Activated naive CD8-positive, alpha-beta T cell treated with anti-CD3 and anti-CD28 coated beads for 36 hours (primary cell): ENCODE measurements around the gene ZAP70. TPM values are rescaled to one million over a fixed set of nuclear protein-coding genes. Genes with fewer than 3 reads are reported as not detected.

Experiments
- DNase-seq: peaks from one replicate; pipeline ENCODE4 v3.0.0; 2021
- H3K27ac Mint-ChIP-seq: one replicate; pipeline ENCODE4 v1.8.0; 2022; ENCODE audit warnings: mild to moderate bottlenecking, moderate library complexity, mixed read lengths
- H3K27me3 Mint-ChIP-seq: one replicate; pipeline ENCODE4 v1.8.0; 2022; ENCODE audit warnings: mild to moderate bottlenecking, mixed read lengths
- H3K36me3 Mint-ChIP-seq: one replicate; pipeline ENCODE4 v1.8.0; 2021; ENCODE audit warnings: mild to moderate bottlenecking, mixed read lengths
- H3K4me1 Mint-ChIP-seq: one replicate; pipeline ENCODE4 v1.8.0; 2021; ENCODE audit warnings: mixed read lengths
- H3K4me3 Mint-ChIP-seq: one replicate; pipeline ENCODE4 v1.8.0; 2022; ENCODE audit warnings: mild to moderate bottlenecking, moderate library complexity, mixed read lengths
- H3K9me3 Mint-ChIP-seq: one replicate; pipeline ENCODE4 v1.8.0; 2022; ENCODE audit warnings: mixed read lengths
- total RNA-seq, 2 experiments: library from RNA; stranded (reverse); gene quantifications; one replicate each; pipeline ENCODE4 v1.2.3, GENCODE V29; 2021

The ZAP70 gene
- total RNA-seq, 2 experiments from 2014 or later: 198 to 204 TPM

DNA sequence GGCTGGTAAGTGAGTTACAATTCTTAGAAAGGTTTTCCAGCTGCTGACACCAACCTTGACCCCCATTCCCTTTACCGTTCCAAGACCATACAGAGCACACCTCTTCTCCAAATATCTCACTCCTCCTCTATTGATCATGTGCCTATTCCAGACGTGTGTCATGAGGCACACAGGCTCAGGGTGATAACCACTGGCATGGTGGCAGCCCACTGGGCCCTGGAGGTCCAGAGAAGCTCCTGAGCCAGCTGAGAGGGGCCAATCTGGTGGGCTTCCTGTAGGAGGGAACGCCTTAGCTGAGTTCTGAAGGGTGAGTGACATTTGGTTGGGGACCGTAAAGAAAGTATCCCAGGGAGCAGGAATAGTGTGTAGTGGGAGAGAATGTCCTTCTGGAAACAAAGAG, 28.3 kb downstream of the ZAP70 start:
- no peak overlapping the region for H3K4me3 Mint-ChIP-seq
- DNase-seq: no peak
- H3K9me3 Mint-ChIP-seq: no peaks in the 10 kb centered on the region
- H3K4me1 Mint-ChIP-seq: peaks cover 50% of the 10 kb centered on the region
- H3K36me3 Mint-ChIP-seq: peaks cover 47% of the 10 kb centered on the region
- H3K27me3 Mint-ChIP-seq: no peaks in the 10 kb centered on the region
- H3K27ac Mint-ChIP-seq: peak overlapping the region; percentile 88

DNA sequence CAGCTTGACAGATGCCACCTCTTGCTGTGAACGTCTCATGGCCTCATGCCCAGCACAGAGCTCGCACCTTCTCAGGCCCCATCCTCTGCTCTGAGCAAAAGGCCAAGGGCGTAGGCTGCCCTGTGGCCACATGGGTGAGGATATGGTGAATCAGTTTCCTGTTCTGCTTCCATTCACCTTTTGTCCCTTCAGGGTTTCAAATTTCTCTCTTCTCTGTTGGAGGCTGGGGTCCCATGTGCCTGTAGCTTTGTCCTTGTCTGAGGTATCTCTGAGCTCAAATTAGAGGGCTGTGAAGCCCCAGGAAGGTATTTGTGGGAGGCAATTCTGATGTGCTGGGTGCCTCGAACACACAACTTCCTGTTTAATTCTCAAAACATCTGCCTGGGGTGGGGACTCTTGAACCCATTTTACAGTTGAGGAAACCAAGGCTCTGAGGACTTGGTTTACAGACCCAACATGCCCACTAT, 29.0 kb downstream of the ZAP70 start:
- peak; percentile 50 for DNase-seq
- Mint-ChIP-seq H3K9me3 (no peaks in the 10 kb centered on the region), H3K36me3 (peaks cover 45% of the 10 kb centered on the region), H3K27ac (peak overlapping the region; percentile 88), H3K27me3 (no peaks in the 10 kb centered on the region), H3K4me3 (no peak overlapping the region), H3K4me1 (peaks cover 54% of the 10 kb centered on the region)

DNA sequence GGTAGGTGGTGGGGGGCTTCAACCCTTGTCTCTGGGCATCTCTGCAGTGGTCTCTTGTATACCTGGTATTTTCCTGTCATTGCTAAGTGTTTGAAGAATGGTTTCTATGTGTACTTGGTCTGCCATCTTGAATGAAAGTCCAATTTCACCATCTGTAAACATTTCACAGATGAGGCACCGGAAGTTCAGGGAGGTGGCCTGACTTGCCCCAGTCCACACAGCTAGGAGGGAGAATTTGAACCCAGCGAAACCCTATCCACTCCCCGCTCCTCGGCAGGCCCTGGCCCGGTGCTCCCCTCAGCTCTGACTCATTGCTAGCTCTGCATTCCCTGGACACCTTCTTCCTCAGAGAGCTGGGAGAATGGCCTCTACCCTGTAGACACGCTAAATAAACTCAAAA, 30.5 kb downstream of the ZAP70 start:
- H3K9me3 Mint-ChIP-seq: no peaks in the 10 kb centered on the region
- peak overlapping the region; percentile 15 for H3K27ac Mint-ChIP-seq
- peaks cover 34% of the 10 kb centered on the region for H3K36me3 Mint-ChIP-seq
- H3K27me3 Mint-ChIP-seq: no peaks in the 10 kb centered on the region
- H3K4me3 Mint-ChIP-seq: no peak overlapping the region
- H3K4me1 Mint-ChIP-seq: peaks cover 58% of the 10 kb centered on the region
- no peak for DNase-seq

DNA sequence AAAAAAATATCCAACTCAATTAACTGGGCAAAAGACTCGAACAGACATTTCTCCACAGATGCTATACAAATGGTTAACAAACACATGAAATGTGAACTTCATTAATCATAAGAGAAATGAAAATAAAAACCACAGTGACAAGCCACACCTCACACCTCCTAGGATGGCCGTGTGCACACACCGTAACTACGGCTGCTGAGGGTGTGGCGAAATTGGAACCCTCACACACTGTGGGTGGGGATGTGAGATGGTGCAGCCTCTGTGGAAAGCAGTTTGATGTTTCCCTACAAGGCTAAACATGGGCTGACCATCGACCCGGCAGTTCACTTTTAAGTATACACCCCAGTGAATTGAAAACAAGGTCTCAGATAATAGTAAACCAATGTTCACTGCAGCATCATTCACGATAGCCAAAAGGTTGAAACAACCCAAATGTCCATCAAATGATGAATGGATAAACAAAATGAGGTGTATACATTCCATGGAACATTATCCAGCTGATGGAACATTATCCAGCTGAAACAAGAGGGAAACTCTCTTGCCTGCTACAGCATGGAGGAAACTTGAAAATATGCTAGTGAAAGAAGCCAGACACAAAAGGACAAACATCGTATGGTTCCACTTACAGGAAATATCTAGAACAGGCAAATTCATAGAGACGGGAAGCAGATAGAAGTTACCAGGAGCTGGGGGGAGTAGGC, 32.2 kb downstream of the ZAP70 start:
- H3K27me3 Mint-ChIP-seq: no peaks in the 10 kb centered on the region

DNA sequence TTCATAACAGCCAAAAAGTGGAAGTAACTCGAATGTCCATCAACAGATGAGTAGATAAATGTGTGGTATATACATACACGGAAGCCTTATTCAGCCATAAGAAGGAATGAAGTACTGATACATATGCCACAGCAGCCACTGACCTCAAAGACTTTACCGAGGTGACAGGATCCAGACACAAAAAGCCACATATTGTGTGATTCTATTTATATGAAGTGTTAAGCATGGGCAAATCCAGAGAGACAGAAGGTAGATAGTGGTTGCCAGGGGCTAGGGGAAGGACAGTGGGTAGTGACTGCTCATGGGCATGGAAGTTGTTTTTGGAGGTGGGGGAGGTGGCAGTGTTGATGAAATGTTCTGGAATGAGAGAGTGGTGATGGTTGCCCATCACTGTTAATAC, 33.9 kb downstream of the ZAP70 start:
- Mint-ChIP-seq H3K9me3 (no peaks in the 10 kb centered on the region), H3K36me3 (peaks cover 16% of the 10 kb centered on the region), H3K4me1 (peaks cover 44% of the 10 kb centered on the region), H3K27ac (no peak overlapping the region), H3K4me3 (no peak overlapping the region), H3K27me3 (no peaks in the 10 kb centered on the region)
- DNase-seq: no peak

More for the DNA sequence above, 32.2 kb downstream of the ZAP70 start:
- peaks cover 57% of the 10 kb centered on the region for H3K4me1 Mint-ChIP-seq
- no peak overlapping the region for H3K4me3 Mint-ChIP-seq
- peak overlapping the region; percentile 17 for H3K27ac Mint-ChIP-seq
- H3K36me3 Mint-ChIP-seq: peaks cover 30% of the 10 kb centered on the region
- peak; percentile 65 for DNase-seq
- H3K9me3 Mint-ChIP-seq: no peaks in the 10 kb centered on the region

DNA sequence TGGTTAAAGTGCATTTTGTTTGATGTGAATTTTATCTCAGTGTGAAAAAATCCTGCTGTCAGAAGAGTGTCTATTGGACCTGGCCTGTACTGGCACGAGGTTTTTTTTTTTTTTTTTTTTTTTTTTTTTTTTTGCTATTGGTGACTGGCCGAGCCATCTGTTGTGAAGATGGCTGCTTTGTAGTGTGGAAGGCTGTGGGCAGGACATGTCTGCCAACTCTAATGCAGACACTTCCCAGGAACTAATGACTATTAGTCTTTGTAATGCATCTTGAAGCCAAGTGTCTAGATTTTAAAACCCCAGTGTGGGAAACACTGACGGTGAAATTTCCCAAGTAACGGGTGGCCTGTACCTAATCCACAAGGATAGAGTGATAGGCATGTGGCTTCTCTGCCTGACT, 34.3 kb downstream of the ZAP70 start:
- Mint-ChIP-seq H3K4me3 (no peak overlapping the region), H3K27me3 (no peaks in the 10 kb centered on the region), H3K9me3 (no peaks in the 10 kb centered on the region), H3K36me3 (peaks cover 13% of the 10 kb centered on the region), H3K4me1 (peaks cover 40% of the 10 kb centered on the region), H3K27ac (no peak overlapping the region)
- DNase-seq: no peak

DNA sequence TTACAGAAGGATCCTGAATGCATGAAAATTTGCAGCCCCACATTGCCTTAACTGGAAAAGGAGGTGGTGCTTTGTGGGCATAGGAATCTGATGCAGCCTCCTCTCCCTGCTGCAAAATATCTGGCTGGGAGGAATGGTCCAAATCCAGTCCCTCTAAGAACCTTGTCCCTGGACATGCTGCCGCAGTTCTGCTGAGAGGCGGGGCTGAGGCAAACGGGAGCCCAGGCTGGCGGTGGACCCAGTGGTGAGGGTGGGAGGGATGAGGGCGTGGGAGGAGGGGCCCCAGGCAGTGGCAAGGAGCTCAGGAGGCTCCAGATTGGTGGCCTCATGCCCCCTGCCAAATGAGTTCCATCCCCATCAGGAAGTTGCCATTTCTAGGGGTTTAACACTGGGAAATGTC, 36.2 kb downstream of the ZAP70 start:
- Mint-ChIP-seq H3K27ac (no peak overlapping the region), H3K27me3 (no peaks in the 10 kb centered on the region)

DNA sequence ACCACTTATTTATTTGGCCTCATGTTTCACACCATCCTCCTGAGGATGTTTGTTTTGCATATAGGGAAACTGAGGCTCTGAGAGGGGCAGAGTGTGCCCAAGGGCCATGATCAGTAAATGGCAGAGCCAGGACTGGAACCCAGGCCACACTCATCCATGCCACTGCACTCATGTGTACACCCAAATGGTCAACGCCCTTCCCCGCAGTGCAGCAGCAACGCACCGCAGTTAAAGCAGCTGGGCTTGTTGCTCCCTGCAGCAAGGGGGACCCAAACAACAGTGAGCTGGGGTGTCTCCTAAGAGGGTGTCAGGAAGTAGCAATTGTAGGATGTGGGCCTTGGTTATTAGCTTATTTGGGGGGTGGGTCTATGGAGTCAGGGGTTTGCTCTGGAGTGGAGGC, 36.6 kb downstream of the ZAP70 start:
- no peak overlapping the region for H3K27ac Mint-ChIP-seq
- H3K4me1 Mint-ChIP-seq: peaks cover 26% of the 10 kb centered on the region
- no peaks in the 10 kb centered on the region for H3K27me3 Mint-ChIP-seq
- H3K9me3 Mint-ChIP-seq: no peaks in the 10 kb centered on the region
- peaks cover 1% of the 10 kb centered on the region for H3K36me3 Mint-ChIP-seq
- no peak overlapping the region for H3K4me3 Mint-ChIP-seq
- DNase-seq: no peak

More for the DNA sequence above, 36.2 kb downstream of the ZAP70 start:
- Mint-ChIP-seq H3K36me3 (peaks cover 1% of the 10 kb centered on the region), H3K4me1 (peaks cover 28% of the 10 kb centered on the region), H3K4me3 (no peak overlapping the region), H3K9me3 (no peaks in the 10 kb centered on the region)
- no peak for DNase-seq

DNA sequence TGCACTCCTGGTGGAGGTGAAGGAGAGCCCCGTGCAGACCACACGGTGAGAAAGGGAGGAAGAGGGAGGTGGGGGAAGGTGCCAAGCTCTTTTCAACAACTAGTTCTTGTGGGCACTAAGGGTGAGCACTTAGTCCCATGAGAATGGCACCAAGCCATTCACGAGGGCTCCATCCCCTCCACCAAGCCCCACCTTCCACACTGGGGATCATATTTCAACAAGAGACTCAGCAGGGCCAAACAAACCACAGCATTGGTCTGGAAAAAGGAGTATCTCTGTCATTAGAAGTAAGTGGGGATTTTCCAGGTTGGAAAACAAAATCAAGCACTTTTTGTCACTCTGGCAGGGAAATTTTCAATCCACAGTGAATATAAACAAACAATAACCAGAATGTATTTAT, 38.4 kb downstream of the ZAP70 start:
- Mint-ChIP-seq H3K27me3 (no peaks in the 10 kb centered on the region), H3K27ac (no peak overlapping the region), H3K9me3 (no peaks in the 10 kb centered on the region), H3K36me3 (peaks cover under 1% of the 10 kb centered on the region), H3K4me1 (peaks cover 12% of the 10 kb centered on the region), H3K4me3 (no peak overlapping the region)
- DNase-seq: no peak

DNA sequence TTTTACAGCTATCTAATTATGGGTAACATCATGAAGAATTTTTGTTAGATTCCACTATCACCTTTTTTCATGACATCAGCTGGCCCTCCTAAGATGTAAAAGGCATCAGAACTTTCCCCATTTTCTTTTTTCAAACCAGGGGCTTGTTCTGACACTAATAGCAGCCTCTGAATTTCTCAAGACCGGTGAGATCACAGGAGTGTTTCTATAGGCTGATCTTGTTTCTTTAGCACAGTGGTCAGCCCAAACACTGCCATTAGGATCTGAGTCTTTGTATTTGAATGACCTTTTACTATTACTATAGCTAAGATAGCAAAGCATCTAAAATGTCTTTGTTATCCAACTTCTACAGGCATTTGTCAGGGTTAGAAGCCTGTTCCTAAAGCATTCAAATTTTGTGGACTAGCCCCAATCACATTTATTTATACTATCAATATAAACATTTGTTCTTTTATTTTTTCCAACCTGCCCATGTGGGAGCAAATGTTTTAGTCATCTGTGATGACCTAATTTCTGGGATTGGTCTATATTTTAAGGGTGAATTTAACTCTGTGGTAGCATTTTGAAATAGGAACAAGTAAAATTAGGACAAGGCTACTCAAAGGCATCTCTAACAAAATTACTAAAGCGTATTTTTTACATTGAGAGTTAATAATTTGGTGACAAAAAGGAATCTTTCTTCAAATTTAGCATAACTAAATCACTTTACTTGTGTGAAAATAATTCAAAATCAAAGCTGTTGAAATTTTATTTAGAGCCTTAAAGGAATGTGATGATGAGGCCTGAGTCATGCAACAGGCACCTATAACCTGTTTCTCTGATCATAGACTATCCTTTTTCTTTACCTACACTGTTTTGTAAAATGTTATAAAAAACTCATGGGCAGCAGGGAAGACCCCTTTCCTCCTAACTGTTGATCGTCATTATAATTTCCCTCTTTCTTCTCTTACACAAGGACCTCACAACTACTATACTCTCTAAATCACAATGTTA, 39.3 kb downstream of the ZAP70 start:
- Mint-ChIP-seq H3K27me3 (no peaks in the 10 kb centered on the region), H3K9me3 (no peaks in the 10 kb centered on the region), H3K27ac (no peak overlapping the region), H3K36me3 (peaks cover 3% of the 10 kb centered on the region), H3K4me3 (no peak overlapping the region), H3K4me1 (peaks cover 6% of the 10 kb centered on the region)
- DNase-seq: no peak

DNA sequence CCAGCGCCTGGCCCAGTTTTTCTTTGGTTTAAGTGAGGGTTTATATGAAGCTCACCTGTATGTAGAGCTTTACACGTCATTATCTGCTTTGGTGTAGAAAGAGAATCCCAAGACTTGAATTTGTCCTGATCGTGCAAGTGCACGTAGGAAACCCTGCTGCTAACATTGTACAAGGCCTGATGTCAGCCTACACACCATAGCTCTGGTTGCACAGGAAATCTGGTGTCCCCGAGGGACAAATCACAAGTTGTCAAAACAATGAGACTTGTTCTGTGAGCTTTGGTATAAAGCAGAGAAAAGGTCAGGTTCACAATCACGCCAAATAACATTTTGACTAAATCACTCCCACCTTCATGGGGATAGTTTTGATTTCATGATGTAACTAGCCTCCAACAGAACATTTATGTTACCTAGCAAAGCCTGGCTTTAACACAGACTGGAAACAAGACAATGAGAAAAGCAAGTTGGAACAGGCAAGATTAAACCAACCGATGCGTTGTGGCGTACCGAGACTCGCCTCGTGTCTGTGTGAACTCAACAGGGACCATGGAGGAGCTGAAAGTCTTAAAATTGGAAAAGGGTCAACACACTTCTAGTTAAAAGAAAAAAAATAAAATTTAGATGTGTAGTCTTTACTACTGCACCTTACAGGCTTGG, 41.4 kb downstream of the ZAP70 start:
- Mint-ChIP-seq H3K36me3 (peaks cover 3% of the 10 kb centered on the region), H3K27me3 (no peaks in the 10 kb centered on the region), H3K4me3 (no peak overlapping the region), H3K4me1 (peaks cover 4% of the 10 kb centered on the region), H3K9me3 (no peaks in the 10 kb centered on the region), H3K27ac (no peak overlapping the region)
- no peak for DNase-seq

DNA sequence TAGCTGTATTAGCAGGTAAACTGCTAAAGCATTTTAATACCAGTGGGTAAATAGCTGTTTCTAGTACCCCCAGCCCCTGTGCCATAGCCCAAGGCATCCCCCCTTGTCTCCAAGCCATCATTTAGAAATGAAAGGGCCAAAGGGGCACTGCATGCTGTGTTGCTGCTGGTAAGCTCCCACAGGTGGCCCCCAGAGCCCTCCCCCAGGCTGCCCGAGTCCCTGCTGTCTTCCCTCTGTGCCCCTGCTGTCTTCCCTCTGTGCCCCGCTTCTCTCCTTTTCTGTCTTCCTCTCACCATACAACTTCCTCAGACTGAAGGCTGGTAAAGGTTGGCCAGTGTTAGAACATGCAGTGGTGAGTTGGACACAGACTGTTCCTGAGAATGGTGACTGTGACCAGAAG, 42.1 kb downstream of the ZAP70 start:
- H3K27me3 Mint-ChIP-seq: no peaks in the 10 kb centered on the region
- no peak overlapping the region for H3K27ac Mint-ChIP-seq
- H3K4me3 Mint-ChIP-seq: no peak overlapping the region
- peaks cover 5% of the 10 kb centered on the region for H3K4me1 Mint-ChIP-seq
- no peak for DNase-seq
- no peaks in the 10 kb centered on the region for H3K9me3 Mint-ChIP-seq
- H3K36me3 Mint-ChIP-seq: peaks cover 6% of the 10 kb centered on the region

DNA sequence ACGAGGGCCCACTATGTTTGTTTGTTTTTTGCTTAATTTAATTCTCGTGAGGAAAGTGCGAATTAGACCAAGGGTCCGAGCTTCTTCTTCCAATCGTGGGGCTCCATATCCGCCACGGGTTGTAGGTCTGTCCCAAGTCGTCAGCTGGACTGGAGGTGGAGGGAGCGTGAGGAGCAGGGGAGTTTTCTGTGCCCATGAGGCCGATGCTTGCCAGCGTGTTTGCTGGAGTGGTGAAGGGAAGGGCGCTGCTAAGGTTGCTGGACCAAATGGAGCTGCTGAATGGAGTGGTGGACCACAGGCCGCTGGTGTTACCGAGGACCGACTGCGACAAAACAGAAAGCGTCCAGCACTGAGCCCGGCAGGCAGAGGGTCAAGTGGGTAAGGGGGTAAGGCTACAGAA, 43.7 kb downstream of the ZAP70 start:
- Mint-ChIP-seq H3K9me3 (no peaks in the 10 kb centered on the region), H3K27ac (no peak overlapping the region)
- DNase-seq: no peak

DNA sequence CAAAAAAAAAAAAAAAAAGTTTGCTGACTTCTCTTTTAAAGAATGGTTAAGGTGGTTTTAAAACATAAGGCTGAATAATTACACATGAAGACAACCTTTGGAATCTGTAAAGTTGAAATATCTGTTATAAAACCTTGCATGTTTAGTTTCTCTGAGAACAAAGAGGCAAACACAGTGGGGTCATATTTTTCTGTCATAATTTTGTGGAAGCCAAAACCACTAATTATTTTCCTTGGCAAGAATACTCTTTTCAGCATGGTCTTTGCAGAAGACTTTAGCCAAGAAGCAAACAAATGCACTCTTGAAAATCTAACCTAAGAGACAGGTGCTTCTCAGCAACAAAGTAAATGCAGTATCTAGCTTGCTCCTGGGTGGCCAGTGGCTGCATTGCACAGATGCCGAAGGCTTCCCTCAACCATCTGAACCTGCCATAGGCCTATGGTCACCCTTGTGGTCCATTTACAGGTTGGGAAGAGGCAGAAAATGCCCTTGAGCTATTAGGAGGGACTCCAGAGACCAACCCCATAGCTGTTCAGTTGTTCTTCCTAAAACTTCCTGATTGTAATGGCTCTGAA, 44.8 kb downstream of the ZAP70 start:
- Mint-ChIP-seq H3K4me1 (peaks cover 15% of the 10 kb centered on the region), H3K9me3 (no peaks in the 10 kb centered on the region), H3K27me3 (no peaks in the 10 kb centered on the region), H3K36me3 (peaks cover 15% of the 10 kb centered on the region), H3K4me3 (no peak overlapping the region), H3K27ac (no peak overlapping the region)
- DNase-seq: no peak

More for the DNA sequence above, 43.7 kb downstream of the ZAP70 start:
- Mint-ChIP-seq H3K4me3 (no peak overlapping the region), H3K27me3 (no peaks in the 10 kb centered on the region), H3K36me3 (peaks cover 11% of the 10 kb centered on the region), H3K4me1 (peaks cover 14% of the 10 kb centered on the region)
